Fibroblast of skin of left quadriceps (primary cell): ENCODE measurements around the gene RARRES1.
A peak's percentile ranks its signal among the peaks of the same experiment; 100 is the strongest.

Experiments
- DNase-seq, 2 experiments: peaks; one replicate each; pipeline ENCODE4 v3.0.0-alpha.2; 2013; ENCODE audit warnings: low read depth in 2 of 2

Gene RARRES1

DNA sequence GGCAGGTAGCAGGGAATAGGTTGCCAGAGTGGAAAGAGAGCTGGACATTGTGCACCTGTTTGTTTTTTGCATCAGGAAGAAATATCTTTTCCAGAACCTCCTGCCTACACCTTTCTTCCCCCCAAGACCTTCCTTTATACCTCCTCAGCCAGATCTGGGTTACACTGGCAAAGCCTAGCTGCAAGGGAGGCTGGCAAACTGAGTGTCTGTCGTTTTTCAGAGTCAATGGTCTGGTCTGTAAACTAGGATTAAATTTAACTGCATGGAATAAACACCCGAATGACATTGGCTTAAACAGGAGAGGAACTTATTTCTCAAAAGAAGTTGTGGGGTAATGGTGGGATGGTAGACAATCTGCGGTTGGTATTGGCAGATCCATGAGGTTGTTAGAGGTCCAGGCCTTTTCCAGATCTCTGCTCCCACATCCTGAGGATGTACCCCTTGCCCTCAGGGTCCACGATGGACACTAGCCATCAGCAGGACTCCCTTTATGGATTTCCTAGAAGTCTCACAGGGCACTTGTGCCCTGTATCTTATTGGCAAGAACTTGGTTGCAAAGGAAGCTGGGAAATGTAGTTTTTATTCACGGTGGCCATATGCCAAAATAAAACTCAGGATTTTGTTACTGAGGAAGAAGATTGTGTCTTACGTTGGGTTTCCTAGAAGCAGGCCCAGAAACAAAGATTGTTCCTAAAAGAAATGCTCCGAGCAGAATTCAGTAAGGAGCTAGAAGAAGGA is 3.2 kb upstream of the RARRES1 start:
- no peak for DNase-seq

DNA sequence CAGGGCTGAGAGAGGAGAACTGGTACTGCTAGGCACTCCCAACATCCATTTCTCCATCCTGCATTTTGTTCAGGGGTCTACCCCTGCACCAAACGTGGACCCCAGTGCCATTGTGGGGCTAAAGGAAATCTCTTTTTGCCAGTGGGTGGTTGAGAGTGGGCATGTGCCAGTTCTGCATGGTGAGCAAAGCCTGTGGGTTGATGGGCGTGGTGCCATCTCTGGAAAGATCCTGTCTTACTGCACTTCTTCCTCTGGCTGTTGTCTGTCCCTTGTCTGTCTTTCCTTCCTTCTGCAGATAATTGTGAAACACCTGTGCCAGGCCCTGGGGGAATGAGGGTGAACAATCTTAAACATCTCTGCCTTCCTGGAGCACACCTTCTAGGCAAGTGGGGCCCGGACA is 1.4 kb upstream of the RARRES1 start:
- no peak for DNase-seq

DNA sequence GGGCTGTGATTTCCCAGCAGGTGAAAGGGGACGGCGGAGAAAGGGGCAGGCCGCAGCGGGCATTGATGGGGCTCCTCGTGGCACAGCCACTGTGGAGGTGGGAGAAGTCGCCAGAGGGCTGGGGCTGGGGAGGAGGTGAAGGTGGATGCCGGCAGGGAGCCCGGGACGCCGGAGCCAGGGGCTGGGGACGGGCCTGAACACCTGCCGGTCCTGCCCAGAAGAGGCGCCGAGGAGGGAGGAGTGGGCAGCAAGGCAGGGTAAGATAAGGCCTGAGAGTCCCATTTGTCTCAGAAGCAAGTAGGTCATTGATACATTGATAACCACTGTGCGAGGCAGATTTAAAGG is 571 bp upstream of the RARRES1 start:
- no peak for DNase-seq

DNA sequence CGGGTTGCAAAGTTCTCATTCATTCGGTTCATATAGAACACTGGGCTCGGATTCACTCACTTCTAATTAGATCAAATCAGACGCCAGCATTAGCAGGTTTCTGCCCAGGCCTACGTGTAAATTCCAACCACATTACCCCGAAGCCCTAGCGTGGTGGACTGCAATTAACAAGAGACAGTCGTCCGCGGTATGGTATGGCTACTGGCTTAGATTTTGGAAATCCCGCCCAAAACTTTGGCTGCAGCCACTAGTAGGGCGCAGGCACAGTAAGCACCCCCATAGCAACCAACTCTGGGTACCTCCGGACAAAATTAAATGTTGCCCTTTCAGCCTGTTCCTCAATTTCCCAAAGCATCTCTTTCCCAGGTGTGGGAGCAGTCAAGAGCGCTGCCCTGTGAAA is 771 bp downstream of the RARRES1 start:
- DNase-seq: no peak

DNA sequence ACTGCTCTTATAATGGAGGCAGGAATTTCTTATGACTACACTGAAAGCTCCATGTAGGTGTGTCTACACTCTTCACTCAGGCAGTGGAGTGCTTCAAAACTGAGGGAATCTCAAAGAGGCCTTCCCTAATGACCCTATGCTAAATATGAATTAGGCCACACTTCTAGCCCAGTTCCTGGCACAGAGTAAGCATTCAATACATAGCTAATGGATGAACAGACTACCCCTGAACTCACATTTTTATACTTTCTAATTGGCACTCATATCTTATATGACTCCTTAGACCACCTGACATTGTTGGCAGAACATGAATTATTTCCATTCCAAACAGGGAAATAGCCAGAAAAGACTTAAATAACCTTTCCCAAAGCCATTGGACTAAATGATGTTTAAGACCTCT is 3.4 kb downstream of the RARRES1 start:
- no peak for DNase-seq

DNA sequence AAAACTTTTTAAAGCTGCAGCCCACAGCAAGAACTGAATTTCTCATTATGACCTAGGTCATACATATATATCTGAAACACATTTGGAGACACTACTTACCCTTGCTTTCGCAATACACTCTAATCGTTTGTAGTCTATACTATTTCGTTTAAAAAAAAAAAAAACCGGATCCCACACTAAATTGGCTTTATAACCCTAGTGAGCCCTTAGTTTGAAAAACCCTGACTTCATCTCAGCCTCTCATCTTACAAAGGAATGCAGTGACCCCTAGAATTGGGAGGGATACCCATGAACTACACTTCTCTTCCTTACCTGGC is 4.2 kb downstream of the RARRES1 start:
- DNase-seq: no peak

DNA sequence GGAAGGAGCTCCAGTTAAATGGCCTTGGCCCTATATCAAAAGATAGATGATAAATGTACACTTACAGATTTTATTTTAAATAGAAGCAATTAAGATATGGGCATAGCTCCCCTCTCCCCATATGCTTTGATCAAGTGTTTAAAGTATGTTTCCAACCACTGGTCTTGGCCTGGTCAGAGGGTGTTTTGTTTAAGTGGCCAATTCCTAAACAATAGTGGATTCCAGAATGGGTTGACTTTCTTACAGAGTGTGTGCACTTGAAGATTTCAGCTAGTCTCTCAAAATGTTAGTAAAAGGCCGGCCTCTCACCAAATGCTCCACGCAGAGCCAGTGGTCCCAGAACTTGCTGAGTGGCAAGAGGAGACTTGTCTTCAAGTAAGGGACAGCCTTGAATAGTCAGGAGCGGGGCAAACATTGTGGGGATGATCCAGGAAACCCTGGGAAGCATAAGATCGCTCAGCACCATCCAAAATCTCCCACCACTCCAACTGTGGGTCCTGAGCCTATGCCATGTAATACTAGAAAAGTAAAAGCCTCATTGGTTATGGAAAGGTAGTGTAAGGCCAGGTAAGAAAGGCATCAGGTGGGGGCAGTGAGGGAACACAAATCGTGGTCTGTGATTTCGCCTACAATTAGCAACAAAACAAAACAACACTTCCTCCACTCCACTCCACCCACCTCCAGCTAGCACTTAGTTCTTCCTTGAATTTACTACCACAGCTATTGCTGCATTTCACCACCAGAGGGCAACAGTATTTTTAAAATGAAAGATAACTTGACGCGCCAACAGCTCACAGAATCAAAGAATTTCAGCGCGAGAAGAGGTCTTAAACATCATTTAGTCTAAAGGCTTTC is 4.8 kb downstream of the RARRES1 start:
- peak; percentile 55 to 59 for DNase-seq

DNA sequence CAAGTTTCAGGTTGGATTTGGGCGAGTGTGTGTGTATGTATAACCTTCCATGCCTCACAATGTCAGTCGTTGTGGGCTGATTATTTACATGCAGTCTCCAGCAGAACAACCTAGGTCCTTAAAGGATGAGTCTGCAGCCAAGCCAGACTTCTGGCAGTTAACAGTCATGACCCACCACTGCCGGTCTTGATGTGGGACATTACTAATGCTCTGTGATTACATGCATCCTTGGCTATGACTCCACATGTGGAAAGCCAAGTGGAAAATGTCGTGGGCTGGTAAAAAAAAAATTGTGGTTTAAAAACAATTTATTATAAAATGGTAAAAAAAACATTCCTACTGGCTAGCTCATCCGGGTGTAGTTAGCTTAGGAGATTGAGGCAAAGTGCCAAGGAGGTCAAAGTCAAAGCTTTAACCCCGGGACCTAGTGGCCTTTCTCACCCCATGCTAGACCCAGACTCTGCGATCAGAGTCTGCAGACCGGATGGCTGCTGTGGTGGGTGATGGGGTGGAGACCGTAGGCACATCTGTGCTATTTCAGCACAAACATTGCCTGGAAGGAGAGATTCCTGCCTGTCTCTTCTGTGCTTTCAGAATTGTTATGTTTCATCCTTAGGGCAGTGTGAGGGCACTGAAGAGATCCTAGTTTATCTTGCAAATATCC is 6.8 kb downstream of the RARRES1 start:
- peak; percentile 88 to 89 for DNase-seq

DNA sequence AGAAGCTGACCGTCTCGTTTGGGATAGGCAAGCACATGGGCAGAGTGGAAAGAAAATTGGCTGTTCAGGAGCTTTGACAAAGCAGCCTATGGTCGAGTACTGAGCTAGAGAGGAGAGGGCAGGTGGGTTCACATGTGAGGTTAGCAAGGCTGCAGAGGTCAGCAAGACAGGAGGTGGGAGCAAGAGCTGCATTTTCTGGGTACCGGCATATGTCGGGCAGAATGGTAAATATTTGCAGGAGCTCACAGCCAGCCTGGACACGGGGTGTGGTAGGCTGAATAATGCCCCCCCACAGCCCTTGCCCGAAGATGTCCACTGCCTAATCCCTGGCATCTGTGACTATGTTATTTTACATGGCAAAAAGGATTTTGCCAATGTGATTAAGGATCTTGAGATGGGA is 8.3 kb downstream of the RARRES1 start:
- no peak for DNase-seq

DNA sequence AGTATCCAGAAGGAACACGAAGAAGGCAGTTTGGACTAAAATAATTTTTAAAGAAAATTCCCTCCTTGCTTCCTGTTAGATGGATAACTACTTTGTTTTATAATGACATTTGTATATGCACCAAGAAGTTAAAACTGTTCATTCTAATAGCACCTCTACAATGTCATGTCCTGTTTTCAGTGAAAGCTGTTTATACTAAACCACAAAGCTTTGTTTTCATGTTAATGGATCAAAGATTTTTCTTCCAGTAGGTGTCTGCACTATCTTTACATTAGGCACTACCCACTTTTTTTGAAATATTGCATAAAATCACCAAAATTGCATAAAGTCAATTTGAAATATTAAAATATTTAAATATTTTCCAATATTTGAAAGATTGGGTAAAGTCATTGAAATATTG is 10.1 kb downstream of the RARRES1 start:
- DNase-seq: no peak

DNA sequence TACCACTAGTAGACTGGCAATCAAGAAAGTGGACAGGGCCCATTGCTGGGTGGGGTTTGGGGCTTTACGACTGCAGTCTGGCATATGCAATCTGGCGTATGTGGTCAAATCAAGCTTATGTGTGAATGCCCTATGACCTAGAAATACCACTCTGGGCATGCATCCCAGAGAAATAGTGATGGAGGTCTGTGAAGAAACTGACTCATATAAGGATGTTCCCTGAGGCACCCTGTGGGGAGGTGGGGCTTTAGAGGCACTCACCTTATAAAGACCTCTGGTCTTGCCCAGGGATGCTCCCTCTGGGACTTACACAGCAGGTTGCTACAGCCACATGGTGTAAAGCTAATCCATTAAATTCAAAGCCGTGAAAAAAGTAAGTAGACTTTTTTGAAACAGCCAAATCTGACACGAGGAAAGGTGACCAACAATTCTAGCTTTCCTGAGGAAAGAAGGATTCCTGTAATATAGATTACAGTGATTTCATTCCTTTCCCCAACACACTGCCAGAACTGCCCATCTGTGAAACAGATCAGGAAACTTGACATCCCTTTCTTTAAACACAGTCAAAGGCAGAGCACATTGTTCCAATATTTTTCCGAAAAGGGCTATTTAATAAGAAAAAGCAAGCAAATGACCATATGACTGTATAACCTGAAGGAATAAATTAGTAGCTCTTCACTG is 13.6 kb downstream of the RARRES1 start:
- DNase-seq: peak; percentile 69 to 75

DNA sequence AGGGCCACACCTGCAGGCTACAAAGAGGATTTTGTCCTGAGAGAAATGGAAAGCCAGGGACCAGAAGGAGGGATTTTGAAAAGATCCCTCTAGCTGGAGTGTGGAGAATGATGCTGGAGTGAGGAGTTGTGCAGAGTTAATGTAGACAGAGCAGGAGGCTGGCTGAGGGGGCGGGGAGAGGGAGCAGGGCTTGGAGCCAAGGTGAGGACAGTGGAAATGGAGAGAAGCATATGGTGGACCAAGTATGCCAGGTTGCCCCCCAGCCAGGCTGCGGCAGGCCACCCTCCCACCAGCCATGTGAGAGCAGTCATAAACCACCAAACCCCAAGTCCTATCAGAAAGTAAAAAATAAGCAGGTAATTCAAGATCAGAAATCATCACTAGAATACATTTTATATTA is 14.7 kb downstream of the RARRES1 start:
- DNase-seq: no peak

DNA sequence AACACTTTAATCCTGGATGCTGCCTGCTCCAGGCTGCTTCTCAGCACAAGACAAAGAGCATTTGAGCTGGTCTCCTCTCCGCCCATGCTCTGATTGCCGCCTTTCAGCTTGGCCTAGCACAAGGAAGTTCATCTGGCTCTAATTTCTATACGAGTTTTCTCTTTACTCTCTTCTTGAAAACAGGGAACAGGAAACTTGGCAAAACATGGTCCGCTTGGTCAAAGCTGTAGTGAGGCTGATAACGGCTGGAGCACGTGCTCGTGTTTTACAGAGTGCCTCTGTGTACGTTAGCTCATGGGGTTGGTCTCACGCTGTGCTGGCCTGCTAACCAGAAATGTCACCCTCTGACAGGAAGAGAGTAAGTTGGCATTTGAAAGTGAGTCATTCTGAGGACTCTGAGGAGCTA is 19.2 kb downstream of the RARRES1 start:
- no peak for DNase-seq

DNA sequence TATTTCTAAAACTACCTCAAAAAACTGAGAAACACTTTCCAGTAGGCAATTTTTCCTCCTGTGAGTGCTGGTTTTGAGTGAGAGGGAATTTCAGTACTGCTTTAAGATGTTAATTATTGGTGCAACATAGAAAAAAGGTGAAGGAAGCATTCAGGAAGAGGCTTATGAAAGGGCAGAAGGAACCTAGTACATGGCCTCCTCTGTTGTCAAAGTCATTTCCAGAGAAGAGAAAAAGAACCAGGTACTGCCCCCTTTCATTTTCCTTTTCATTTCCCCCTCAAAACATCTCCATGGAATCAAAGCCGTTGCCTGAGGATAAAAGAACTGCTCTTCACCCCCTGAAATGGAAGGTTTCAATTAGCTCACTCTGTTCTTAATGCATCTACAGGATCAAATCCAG is 19.8 kb downstream of the RARRES1 start:
- no peak for DNase-seq

DNA sequence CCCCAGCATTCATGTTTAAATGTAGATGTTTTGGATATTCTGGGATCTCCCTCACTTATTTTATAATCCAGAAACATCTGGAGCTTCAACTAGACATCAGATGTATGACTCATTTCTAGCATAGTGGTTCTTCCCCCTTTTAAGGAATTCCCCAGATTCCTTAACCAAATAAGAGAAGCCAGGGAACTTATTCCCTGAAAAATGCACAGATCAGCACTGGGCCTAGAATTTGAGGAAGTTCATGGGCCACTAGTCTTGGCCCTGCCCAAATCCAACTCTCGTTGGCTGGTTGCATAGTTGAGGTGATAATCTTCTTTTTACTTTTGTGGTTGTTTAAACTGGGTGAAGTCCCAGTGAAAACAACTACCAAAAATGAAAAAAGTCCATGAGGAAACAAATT is 20.4 kb downstream of the RARRES1 start:
- peak; percentile 89 for DNase-seq

DNA sequence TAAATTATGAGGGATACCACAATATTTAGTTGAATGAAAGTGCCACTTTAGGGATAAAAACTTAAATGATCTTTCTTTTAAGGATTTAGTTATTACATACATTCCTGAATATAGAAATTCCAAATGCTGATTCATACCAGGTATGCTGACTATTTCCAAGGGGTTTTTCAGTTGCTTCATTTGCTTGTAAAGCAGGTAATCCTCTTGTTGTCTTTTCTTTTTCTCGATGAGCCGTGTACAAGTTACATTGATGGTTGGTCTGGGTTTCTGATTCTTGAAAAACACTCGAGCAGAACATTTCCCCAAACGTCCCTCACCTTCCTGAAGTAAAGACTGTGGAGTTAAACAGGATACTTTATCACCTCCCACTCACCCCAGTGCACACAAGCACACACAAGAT is 21.7 kb downstream of the RARRES1 start:
- no peak for DNase-seq

DNA sequence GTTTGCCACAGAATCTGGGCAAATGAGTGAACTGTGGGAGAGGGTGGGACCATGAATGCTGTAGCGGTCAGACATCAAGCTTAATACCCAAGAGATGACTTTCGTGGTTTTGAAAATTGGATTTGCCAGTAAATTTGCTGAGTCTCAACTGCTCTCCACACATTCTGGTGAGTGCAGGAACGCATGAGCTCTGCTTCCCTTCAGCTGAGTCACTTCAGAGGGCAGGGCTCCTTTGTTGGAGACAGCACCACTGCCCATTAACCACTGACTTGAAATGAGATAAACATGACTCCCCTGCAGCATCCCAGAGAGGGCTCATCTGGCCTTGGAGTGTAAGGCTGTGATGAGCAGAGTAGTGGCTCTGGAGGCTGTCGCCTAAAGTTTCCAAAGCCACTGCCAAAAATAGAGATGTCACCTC is 22.6 kb downstream of the RARRES1 start:
- peak; percentile 98 for DNase-seq

DNA sequence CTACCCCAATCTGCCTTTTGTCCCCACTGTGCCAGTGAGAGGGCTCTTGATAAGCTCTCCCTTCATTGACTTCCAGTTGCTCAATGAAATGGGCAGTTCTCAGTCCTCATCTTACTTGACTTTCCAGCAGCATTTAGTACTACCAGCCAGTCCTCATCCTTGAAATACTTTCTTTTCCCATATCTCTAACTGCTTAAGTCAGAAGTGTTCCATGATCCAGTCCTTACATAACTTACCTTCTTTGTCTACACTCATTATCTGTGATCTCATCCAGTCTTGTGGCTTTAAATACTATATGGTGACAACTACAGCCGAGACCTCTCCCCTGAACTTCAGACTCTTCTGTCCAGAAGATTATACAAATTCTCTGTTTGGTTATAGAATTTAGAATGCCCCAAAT is 28.7 kb downstream of the RARRES1 start:
- DNase-seq: no peak

DNA sequence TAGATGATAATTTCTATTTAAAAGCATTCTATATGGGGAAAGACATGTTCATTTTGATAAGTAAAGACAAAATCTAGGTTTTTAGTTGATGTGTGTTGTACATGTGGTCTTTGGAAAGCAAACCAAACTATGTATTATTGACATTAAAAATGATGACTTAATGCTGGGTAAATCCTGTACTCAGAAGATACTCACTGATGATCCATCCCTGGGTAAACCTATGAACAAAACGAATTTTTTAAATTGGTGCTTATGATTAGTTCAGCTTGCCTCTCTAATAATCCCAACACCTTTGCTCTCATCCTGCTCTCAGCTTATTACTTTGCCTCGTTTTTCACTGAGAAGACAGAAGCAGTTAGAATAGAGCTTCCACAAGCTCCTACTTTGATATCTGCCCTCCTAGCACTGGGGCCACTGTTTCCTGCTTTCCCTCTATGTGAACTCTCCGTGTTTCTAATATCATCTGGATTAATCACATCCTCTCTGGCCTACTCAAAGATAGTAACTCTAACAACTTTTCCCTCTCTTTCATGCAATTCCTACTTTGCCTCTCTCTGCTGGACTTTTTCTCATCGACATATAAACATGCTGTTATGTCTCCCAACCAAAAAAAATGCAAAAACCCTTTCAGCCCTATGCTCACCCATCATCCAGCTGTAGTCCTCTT is 29.3 kb downstream of the RARRES1 start:
- peak in 1 of 2 experiments; percentile 54 for DNase-seq

DNA sequence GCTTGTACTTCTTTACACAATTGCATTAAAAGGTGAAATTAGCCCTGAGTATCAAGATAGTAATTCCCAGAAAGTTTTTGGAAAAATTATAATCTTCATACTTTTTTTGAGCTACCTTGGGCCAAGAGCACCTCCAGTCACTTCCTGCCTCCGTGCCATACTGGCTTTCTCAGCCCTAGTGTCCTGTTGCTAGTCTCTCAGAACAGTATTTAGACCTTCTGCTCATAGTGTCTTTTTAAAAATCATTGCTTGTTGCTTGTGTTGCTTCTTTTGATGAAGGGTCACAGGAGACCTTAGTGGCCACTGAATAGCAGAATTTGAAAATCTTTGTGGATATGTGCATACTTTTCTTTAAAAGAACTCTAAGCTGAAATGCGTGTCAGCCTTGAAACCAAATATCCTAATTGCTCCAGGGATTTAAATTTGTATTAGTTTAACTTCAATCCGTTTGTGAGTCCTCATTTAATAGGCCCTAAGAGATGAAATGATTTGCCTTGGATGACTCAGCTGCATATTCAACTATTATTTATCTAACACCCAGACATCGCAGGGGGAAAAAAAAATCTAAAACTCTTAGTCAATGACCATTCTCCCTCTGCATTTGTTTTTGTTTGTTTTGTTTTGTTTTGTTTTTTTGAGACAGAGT is 30.7 kb downstream of the RARRES1 start:
- no peak for DNase-seq

DNA sequence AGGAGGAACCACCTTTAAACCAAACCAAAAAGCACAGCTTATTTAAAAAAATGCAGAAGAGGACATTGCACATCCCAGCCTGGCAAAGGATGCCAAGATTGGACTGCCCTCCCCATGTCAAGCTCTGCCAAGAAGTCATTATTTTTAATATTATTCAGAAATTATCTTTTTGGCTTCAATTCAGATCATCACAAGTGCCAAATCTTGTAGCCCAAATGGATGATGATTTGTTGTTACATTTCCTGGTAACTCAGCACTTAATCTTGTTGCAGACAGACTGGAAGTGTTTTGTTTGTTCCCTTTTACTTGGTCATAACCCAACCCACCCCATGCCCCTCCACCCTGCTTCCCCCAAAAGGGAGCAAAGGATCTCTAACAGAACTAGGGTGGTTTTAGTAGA is 31.7 kb downstream of the RARRES1 start:
- no peak for DNase-seq
